Measurements from ENCODE around the gene FRMPD4.
"Not testable (repeated sequence)": the region's sequence is repeated elsewhere in the genome, so short reads cannot be mapped to it uniquely, and the experiment has no call there.

FRMPD4 gene

DNA sequence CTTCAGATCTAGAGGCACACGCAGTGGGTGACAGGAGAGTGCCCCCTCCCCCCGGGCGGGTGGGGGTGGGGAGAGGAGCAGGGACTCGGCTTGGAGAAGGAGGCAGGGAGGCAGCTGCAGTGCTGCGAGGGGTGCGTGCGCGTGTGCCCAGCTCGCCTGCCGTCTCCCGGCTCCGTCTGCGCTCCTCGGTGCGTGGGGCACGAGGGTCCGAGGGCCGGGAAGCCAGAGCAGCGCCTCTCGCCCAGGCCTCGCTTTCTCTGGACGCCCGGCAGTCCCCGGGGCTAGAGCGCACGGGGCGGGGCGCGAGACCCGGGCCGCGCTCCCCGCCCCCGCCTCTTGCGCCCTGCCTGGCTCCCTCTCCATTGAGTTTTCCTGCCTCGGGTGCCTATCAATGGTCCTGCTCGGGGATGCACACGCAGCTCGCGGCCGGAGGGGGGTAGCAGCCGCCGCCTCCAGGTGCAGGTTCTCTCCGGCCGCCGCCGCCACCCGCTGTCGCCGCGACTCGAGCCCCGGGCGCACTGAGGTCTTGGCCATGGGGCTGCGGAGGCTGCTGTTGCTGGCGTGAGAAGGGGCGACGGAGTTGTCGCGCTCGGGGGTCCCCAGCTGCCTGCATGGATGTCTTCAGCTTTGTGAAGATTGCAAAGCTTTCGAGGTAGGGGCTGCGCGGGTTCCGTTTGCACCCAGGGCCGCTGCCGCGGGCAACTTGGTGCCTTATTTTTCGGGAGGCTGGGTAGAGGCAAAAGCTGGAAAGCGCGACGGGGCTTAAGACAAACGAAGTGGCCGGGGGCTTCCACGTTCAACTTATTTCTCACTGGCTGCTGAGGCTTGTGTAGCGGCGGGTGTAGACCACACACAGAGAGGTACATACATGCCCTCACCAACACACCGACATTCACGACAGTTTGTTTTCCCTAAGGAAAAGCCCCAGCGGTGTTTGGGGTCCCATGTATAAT lies at the start of gene FRMPD4:
TSS of gene FRMPD4 (plus strand) at position 113 of the 953 bp plus-strand sequence. CDS start at position 612, 499 bp downstream.
- DNase-seq (ENCODE audit: low read depth in 1 of 2, low spot score in 1 of 2): no peak

DNA sequence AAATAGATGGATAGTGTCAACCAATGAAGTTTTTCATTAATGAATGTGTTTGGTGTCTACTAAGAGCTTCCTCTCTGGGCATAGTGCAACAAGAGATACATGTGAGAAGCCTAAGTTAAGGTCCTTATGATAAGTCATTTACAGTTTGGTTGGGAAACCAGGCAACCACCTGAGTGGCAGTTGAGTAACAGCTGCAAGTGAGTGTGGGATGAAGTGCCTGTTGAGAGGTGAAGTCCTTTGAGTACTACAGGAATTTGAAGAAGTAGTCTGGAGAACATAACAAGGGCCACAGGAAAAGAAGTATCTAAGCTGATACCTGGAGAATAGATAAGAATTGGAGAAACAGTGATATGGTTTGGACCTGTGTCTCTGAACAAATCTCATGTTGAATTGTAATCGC lies 48.5 kb upstream of the FRMPD4 start:
- DNase-seq (ENCODE audit: low read depth in 1 of 2, low spot score in 1 of 2): no peak

DNA sequence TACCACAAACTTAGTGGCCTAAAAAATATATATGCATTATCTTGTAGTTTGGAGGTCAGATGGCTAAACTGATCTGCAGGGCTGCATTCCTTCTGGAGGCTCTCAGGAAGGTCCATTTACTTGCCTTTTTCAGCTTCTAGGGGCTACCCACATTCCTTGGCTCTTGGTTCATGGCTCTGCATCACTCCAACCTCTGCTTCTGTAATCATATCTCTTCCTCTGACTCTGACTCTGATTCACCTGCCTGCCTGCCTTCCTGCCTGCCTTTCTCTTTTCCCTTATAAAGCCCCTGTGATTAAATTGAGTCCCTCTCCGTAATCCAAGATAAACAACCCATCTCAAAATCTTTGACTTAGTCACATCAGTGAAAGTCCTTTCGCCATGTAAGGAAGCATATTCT lies 25.0 kb upstream of the FRMPD4 start:
- no peak for DNase-seq (ENCODE audit: low read depth in 1 of 2, low spot score in 1 of 2)

DNA sequence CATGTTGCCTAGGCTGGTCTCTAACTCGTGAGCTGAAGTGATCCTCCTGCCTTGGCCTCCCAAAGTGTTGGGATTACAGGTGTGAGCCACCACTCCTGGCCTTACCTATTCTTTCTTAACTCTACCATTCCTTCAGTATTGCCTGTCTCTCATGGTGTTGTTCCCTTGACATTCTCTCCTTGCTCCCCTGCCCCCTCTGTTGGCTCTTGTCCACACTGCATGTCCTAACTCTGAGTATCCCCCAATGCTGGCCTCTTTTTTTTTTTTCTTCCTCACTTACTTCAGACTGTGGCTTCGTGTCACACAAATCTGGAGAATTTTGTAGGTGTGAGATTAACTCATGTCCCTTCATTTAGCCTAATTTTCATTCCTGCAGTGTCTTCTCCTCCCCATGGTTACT lies 22.9 kb upstream of the FRMPD4 start:
- DNase-seq (ENCODE audit: low read depth in 1 of 2, low spot score in 1 of 2): no peak

DNA sequence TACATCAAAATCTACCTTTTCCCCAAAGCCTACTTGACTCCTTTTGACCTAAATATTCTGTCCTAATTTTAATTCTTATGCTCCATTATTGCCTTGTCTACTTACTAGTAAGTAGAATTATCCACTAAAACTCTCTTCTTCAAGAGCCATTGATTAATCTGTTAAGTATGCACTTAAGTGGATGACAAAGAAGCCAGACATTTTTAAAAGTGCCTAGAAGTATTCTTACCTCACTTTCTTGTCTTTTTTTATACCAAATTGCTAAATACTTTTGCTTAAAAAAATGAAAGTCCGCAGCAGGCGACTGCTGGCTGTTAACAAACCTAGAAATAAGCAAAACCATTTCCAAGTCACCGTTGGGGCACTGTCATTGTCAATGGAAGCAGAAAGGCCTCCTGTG lies 20.1 kb upstream of the FRMPD4 start:
- no peak for DNase-seq (ENCODE audit: low read depth in 1 of 2, low spot score in 1 of 2)

DNA sequence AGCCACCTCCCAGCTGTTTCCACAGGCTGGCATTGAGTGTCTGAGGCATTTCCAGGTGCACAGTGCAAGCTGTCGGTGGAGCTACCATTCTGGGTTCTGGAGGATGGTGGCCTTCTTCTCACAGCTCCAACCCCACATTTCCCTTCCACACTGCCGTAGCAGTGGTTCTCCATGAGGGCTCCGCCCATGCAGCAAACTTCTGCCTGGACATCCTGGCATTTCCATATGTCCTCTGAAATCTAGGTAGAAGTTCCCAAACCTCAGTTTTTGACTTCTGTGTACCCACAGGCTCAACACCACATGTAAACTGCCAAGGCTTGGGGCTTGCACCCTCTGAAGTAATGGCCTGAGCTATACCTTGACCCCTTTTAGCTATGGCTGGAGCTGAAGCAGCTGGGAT lies 10.3 kb upstream of the FRMPD4 start:
- no peak for DNase-seq (ENCODE audit: low read depth in 1 of 2, low spot score in 1 of 2)

DNA sequence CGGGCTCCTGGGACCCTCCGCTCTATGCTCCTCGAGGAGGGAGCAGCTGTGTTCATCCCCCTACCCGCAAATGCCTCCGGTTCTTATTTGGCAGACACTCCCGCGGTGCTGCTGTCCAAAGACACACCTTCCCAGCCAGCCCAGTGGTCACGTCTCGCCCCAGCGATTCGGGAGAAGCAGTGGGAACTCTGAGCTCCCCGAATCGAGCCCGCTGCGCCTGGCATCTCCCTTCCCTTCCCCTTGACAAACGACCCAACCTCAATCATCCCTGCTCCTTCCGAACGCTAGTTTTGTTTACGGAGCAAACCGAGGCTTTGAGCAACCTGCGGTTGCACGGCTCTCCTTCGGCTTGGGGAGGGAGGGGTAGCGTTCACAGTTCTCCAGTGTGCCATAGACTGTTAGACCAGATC lies 317 bp upstream of the FRMPD4 start:
- DNase-seq (ENCODE audit: low read depth in 1 of 2, low spot score in 1 of 2): no peak

DNA sequence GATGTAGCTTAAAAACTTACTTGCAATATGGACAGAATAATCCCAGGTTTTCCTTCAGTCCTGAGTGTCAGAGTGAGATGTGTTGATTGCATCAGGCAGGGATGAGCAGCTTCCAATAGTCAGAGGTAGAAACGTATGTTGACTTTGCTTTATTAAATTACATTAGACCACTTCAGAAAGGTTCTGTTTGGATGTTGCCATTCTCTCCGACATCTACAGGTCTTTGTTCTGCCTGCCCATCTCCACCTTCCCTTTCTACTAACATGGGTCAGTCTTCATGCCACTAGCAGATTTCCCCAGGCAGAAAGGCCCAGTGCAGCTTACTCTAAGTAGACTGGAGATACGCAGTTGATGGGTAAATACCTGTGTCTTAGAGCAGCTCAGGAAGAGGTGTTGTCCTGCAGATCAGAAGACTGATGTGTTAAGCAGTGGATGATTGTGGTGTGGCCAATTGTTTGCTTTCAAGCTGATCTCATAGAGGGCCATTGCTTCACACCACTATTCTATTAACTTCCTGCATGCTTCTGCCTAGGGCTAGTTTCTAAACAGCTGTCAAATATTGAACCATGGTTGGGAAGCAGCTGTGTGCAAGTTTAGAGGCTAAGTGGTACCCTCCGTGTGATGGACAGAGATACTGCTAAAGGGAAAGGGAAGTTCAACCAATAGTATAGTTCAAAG lies 1.8 kb downstream of the FRMPD4 start:
- no peak for DNase-seq (ENCODE audit: low read depth in 1 of 2, low spot score in 1 of 2)

DNA sequence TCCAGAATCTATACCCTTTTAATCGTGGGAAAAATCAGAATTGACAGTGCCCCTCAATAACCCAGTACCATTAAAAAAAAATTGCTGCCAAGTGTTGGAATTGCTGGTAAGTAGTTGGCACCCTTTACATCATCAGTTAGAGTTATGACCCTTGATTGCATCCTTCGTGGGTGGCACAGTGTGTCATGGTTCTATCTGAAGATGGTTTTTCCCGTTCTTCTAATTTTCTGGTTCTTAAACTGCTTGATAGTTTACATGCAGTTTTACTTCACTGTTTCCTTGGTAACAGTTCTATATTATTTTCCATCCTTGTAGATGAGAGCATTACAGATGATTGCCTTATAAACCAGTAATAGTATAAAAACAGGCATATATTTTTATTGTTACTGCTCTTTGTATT lies 3.2 kb downstream of the FRMPD4 start:
- DNase-seq (ENCODE audit: low read depth in 1 of 2, low spot score in 1 of 2): no peak

DNA sequence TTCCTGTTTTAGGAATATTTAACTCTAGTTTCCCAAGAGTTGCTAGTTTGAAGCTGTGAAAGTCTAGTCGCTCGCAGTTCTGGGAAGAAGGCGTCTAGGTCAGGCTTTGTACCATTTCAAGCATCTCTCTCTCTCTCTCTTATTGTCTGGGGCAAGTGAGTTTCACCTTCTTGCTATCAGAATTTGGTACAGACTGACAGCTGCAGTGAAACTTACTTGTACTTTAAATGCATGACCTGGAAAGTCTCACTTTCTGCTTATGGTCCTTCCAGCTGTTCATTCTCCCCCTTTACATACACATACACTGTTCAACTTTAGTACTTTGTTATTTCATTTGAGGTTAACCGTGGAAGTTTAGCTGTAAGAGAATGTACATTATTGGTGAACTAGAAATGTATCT lies 4.4 kb downstream of the FRMPD4 start:
- DNase-seq (ENCODE audit: low read depth in 1 of 2, low spot score in 1 of 2): no peak

DNA sequence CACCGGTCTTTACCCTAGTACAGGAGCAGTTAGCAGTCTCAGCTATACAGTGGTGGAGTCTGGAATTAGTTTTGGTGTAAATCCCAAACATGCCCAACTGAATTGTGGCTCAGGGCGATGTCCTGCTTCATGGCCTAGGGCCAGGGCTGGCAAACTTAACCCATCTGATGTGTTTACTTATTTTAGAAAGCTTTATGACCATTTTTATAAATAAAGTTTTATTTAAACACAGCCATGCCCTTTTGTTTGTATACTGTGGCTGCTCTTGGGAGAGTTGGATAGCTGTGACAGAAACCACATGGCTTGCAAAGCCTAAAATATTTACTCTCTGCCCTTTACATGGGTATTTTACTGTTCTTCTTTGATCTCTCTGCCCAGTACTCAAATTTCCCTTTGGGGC lies 7.1 kb downstream of the FRMPD4 start:
- DNase-seq (ENCODE audit: low read depth in 1 of 2, low spot score in 1 of 2): no peak

DNA sequence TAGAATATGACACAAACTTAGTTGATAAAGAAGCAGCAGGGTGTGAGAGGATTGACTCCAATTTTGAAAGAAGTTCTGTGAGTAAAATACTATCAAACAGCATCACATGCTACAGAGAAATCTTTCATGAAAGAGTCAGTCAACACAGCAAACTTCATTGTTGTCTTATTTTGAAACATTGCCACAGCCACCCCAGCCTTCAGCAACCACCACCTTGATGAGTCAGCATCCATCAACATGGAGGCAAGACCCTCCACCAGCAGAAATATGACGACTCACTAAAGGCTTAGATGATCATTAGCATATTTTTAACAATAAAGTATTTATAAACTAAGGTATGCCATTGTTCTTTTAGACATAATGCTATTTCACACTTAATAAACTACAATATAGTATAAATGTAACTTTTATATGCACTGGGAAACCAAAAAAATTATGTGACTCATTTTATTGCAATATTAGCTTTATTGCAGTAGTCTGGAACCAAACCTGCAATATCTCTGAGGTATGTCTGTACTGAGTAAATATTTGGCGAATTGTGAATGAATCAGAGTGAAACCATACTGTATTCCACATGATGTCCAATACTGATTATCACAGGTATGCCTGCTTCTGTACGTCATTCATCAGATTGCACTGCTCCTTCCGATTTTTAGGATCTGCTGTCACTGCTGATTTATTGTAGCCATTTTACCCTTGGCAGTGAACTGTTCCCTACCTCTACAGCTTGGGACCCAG lies 11.6 kb downstream of the FRMPD4 start:
- no peak for DNase-seq (ENCODE audit: low read depth in 1 of 2, low spot score in 1 of 2)

DNA sequence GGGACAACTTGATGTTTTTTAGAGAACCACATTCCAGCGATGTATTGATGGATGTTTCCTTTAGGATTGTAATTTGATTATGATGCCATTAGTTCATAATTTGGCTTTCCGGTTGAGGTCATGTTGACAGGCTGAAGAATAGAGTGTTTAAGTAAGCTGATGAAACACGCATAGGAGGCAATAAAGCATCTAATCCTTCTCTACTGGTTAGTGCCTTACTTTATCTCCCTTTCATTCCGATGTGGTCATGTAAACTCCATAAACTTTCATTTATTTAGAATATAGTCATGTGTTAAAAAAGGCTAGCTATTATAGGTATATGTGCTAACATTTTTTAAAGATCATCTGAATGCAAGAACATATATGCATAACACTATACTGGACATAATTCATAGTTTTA lies 15.0 kb downstream of the FRMPD4 start:
- DNase-seq (ENCODE audit: low read depth in 1 of 2, low spot score in 1 of 2): no peak

DNA sequence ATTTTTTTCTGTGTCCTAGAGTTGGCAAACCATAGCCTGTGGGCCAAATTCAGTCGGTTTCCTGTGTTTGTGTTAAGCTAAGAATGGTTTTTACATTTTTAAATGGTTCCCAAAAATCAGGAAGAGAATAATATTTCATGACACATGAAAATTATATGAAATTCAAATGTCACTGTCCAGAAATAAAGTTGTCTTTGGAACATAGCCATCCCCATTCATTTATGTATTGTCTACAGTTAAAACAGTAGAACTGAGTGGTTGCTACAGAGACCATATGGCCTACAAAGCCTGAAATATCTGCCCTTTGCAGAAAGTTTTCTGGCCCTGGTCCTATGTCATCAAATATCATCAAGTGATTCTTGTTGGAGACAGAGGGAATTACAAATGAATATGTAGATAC lies 15.5 kb downstream of the FRMPD4 start:
- DNase-seq (ENCODE audit: low read depth in 1 of 2, low spot score in 1 of 2): no peak

DNA sequence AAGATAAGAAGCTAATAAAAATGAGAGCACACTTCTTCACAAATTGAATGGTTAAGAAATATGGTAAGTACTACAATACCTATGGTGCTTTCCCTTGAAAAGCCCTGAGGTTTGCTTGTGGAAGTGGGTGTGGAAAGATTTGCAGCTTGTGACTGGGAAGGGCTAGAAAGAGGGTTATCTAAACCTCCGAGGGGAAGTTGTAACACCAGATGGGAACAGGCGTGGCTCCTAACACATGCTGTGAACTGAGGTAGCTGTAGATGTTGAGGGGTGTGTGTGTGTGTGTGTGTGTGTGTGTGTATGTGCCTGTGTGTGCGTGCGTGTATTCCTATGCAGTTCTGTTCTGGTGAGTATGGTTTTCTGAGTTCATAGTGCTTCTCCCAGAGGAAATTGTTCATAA lies 21.5 kb downstream of the FRMPD4 start:
- no peak for DNase-seq (ENCODE audit: low read depth in 1 of 2, low spot score in 1 of 2)

DNA sequence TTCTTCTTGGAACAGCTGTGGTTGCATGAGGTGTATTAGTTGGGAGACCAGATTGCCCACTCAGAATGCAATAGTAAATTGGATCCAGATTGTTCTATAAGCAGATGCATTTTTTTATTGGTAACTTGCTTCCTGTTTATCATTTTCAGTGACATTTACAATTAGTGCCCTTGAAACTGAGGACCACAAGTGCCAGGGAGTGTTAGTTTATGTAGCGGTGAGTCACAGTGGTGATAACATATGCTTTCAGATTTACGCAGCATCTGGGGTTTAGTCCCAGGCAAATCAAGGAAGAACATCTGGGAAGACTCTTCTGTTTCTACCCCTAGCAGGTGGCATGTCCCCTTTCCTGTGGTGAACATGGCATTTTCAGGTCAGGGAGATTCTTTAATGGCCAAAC lies 24.1 kb downstream of the FRMPD4 start:
- no peak for DNase-seq (ENCODE audit: low read depth in 1 of 2, low spot score in 1 of 2)

DNA sequence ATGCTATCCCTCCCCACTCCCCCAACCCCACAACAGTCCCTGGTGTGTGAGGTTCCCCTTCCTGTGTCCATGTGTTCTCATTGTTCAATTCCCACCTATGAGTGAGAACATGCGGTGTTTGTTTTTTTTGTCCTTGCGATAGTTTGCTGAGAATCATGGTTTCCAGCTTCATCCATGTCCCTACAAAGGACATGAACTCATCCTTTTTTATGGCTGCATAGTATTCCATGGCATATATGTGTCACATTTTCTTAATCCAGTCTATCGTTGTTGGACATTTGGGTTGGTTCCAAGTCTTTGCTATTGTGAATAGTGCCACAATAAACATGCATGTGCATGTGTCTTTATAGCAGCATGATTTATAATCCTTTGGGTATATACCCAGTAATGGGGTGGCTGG lies 25.9 kb downstream of the FRMPD4 start:
- not testable (repeated sequence) for DNase-seq (ENCODE audit: low read depth in 1 of 2, low spot score in 1 of 2)

DNA sequence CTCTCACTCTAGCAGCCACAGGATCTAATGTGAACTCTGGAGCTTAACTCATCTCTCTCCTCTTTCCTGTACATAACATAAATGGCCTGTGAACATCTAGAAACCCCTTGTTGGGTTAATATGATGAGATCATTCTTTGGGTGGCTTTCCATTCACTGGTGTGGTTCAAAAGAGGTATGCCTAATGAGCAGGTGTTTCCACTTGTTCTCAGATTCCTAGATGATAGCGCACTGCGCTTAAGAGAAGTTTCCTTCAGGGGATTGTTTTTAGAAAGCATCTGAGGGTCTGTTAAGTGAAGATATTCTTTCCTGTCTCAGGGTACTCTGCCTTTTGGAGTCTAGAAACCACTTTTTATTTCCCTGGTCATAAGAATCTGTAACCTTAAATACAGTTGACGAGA lies 32.5 kb downstream of the FRMPD4 start:
- no peak for DNase-seq (ENCODE audit: low read depth in 1 of 2, low spot score in 1 of 2)

DNA sequence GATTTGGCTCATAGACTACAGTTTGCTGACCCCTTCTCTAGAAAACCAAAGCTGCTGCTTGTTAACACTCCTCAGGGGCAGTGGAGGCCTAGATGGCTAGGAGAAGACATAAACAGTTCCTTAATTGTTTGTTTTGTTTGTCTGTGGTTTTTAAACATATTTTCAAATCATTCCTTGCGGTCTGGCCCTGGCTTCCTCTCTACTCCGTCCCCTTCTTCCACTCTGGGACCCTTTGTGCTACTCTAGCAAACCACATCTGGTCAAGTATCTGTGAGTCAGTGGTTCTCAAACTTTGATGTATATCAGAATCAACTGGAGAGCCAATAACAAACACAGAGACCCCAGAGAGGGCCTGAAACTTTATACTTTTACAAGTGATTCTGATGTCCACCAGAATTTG lies 36.1 kb downstream of the FRMPD4 start:
- DNase-seq (ENCODE audit: low read depth in 1 of 2, low spot score in 1 of 2): no peak

DNA sequence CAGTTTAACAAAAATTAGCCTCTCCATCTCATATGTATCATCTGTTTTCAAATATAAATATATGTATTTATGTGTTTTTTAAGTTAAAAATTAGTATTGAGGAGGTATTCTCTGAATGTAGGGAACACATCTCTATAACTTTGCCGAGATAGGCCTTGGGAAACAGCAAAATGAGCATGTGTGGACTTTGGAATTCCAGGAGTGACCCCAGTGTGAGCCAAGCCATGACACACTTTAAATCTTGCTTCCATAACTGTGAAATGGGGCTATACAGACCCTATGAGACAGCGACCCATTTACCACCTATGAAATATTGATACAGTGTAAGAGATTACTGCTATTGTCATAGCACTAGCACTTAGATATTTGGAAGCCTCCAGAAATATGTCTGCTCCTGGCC lies 58.8 kb downstream of the FRMPD4 start:
- no peak for DNase-seq (ENCODE audit: low read depth in 1 of 2, low spot score in 1 of 2)

DNA sequence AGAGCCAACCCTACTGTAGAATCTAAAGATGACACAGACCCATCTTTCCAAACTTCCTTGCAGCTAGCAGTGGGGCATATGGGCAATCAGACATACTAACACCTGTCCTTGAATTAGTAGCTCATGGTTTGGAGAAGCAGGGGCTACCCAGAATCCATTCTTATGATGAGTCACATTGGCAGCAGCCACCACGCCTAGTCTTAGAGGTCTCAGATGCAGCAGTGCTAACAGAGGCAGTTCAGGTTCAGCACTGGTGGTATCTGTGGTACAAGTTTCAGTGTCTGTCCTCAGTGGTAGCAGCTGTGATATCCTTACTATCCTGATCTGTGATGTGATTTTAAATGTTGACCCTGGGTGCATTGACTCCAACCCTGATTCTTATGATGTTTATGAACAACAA lies 68.1 kb downstream of the FRMPD4 start:
- no peak for DNase-seq (ENCODE audit: low read depth in 1 of 2, low spot score in 1 of 2)

All from stimulated activated CD4-positive, alpha-beta T cell treated with anti-CD3 and anti-CD28 coated beads, Interleukin-15, amount 100 ng/mL, for 1 hour (primary cell).